MCF 10A (cell line): Measurements from ENCODE around the gene EXD3. TPM values are rescaled to one million over a fixed set of nuclear protein-coding genes. Genes with fewer than 3 reads are reported as not detected.

Experiments used
- BruUV-seq: library from RNA; stranded (reverse); fragments of 400-500 nt; replicated peaks from 2 replicates; lab custom pipeline; 2021; lab: Mats Ljungman, UMichigan
- CTCF ChIA-PET: fragments of 300-600 bp; sonication (Branson Sonifier 250); formaldehyde crosslinking; extraction: SDS; loops from one replicate; lab custom pipeline; 2021; ENCODE audit warnings: antibody characterized with exemption, inconsistent platforms; lab: Yijun Ruan, JAX
- POLR2A ChIA-PET: fragments of 300-600, 350-650 bp; sonication (Branson Sonifier 250); formaldehyde crosslinking; extraction: SDS; loops from one replicate; lab custom pipeline; 2020; ENCODE audit warnings: antibody characterized with exemption, inconsistent platforms; lab: Yijun Ruan, JAX
- DNase-seq: peaks from one replicate; pipeline ENCODE4 v3.0.0-alpha.2; 2018; ENCODE audit not compliant: unreplicated experiment
- H3K27ac Mint-ChIP-seq: one replicate; pipeline ENCODE4 v1.8.0; 2022; ENCODE audit warnings: mild to moderate bottlenecking, low read depth, mixed read lengths; ENCODE audit not compliant: unreplicated experiment
- H3K27me3 Mint-ChIP-seq: one replicate; pipeline ENCODE4 v1.8.0; 2022; ENCODE audit warnings: mixed read lengths; ENCODE audit not compliant: insufficient read depth, unreplicated experiment
- H3K36me3 Mint-ChIP-seq: one replicate; pipeline ENCODE4 v1.8.0; 2022; ENCODE audit warnings: mild to moderate bottlenecking, moderate library complexity, mixed read lengths; ENCODE audit not compliant: insufficient read depth, unreplicated experiment
- H3K4me1 Mint-ChIP-seq: one replicate; pipeline ENCODE4 v1.8.0; 2022; ENCODE audit warnings: mixed read lengths; ENCODE audit not compliant: insufficient read depth, unreplicated experiment
- H3K4me3 Mint-ChIP-seq: one replicate; pipeline ENCODE4 v1.8.0; 2022; ENCODE audit warnings: mild to moderate bottlenecking, moderate library complexity, mixed read lengths; ENCODE audit not compliant: unreplicated experiment
- H3K9me3 Mint-ChIP-seq: one replicate; pipeline ENCODE4 v1.8.0; 2022; ENCODE audit warnings: mixed read lengths; ENCODE audit not compliant: unreplicated experiment
- CTCF ChIP-seq: fragments of 200-600 bp; IDR thresholded peaks from one replicate; pipeline ENCODE4 v1.8.0; 2022; ENCODE audit warnings: antibody characterized with exemption, mild to moderate bottlenecking; ENCODE audit not compliant: unreplicated experiment
- intact Hi-C: fragments of 100-400 bp; cut with micrococcal nuclease; formaldehyde crosslinking; loops from 2 replicates; pipeline ENCODE4 v1.14.1; 2022
- total RNA-seq: library from RNA; stranded (reverse); gene quantifications from 2 replicates; pipeline ENCODE4 v1.2.3, GENCODE V29; 2022

EXD3 gene
- total RNA-seq, 1 experiment from 2014 or later = 17.1 TPM

DNA sequence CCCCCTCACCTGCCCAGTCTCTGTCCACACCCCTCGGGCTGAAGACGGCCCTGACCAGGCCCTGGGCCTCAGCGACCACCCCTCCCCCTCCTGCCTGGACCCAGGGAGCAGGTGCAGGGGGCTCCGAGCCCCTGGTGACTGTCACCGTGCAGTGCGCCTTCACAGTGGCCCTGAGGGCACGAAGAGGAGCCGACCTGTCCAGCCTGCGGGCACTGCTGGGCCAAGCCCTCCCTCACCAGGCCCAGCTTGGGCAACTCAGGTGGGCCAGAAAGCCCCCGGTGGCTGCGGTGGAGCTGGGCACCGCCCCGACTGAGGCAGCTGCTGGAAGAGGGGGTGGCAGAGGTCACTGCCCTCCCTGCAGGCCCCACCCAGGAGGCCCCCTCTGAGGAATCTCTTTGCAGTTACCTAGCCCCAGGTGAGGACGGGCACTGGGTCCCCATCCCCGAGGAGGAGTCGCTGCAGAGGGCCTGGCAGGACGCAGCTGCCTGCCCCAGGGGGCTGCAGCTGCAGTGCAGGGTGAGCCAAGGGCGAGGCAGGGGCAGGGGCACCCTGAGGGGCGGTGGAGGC, 10.5 kb upstream of the EXD3 start:
- TF ChIP-seq CTCF = no peak
- Mint-ChIP-seq H3K9me3 (no peaks in the 10 kb centered on the region), H3K27me3 (no peaks in the 10 kb centered on the region), H3K4me1 (no peaks in the 10 kb centered on the region), H3K27ac (no peak overlapping the region), H3K36me3 (peaks cover 8% of the 10 kb centered on the region), H3K4me3 (no peak overlapping the region)
- CTCF ChIA-PET = interaction anchor here (0.6 kb wide), 2 partner anchors 12 to 1639 kb away, joined by 3 read pairs; no protein-coding TSS in a partner anchor
- intact Hi-C loops = no loop called here
- POLR2A ChIA-PET = interaction anchor here (3.3 kb wide), 1 partner anchor 10 kb away, joined by 14 read pairs; the partner anchor contains the start of gene ENTPD8
- DNase-seq = no peak
- BruUV-seq = no TSS peak

DNA sequence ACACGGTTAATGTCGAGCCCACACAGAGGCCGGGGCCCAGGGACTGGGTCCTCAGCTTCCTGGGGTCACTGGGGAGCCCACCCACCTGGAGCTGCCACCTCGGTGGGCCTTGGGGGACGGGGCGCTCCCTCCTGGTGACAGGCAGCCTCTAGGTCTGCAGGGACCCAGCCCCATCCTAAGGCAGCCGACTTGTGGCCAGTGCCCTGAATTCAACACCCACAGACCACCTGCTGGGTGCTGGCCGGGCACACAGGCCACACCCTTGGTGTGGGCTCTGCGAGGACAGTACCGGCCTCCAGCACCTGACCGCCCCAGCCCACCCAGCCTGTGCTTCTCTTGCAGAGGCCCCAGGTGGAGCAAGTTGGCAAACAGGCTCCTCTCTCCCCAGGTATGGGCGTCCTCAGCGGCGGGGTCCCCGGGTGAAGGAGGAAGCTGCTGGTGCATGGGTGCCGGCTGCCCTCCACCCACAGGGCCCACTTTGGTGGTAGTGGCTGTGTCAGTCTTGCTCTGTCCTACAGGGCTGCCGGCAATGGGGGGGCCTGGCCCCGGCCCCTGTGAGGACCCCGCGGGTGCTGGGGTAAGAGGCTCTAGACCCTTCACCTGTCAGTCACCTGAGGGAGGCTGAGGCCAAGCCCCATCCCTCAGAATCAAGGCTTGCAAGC, 9.9 kb upstream of the EXD3 start:
- DNase-seq = no peak
- TF ChIP-seq CTCF = no peak
- no peaks in the 10 kb centered on the region for H3K4me1 Mint-ChIP-seq
- POLR2A ChIA-PET = interaction anchor here (3.3 kb wide), 1 partner anchor 10 kb away, joined by 14 read pairs; the partner anchor contains the start of gene ENTPD8
- no peak overlapping the region for H3K27ac Mint-ChIP-seq
- CTCF ChIA-PET = interaction anchor here (0.6 to 0.7 kb wide), 2 partner anchors 9 to 12 kb away, joined by 3 to 4 read pairs; partner anchors contain the start of gene ENTPD8
- H3K9me3 Mint-ChIP-seq = no peaks in the 10 kb centered on the region
- intact Hi-C loops = no loop called here
- peaks cover 8% of the 10 kb centered on the region for H3K36me3 Mint-ChIP-seq
- no peaks in the 10 kb centered on the region for H3K27me3 Mint-ChIP-seq
- no peak overlapping the region for H3K4me3 Mint-ChIP-seq
- BruUV-seq = no TSS peak

DNA sequence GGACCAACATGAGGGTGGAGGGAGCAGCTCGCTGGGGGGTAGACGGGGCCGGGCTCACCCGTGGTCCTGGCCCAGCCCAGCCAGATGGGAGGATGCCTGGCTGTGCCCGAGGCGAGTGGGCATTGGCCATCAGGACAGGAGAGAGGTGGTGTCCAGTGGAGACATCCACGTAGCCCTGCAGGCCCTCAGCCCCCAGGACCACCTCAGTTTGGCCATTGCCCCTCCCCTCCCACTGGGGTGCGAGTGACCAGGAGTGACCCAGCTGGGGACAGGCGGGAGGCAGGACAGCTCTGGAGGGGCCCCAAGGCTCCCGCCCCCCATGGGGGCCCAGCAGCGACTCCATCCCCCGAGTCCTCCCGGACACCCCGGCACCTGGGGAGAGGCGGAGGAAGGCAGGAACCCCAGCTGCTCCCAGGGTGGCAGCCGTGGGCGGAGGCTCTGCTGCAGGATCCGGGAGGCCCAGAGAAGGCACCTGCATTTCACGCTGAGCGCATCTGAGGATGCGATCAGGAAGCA, 8.5 kb upstream of the EXD3 start:
- Mint-ChIP-seq H3K27me3 (no peaks in the 10 kb centered on the region), H3K36me3 (peaks cover 8% of the 10 kb centered on the region), H3K9me3 (no peaks in the 10 kb centered on the region), H3K4me1 (no peaks in the 10 kb centered on the region), H3K27ac (no peak overlapping the region), H3K4me3 (no peak overlapping the region)
- DNase-seq = no peak
- ChIA-PET CTCF (interaction anchor here (0.8 kb wide), 1 partner anchor 9 kb away, joined by 3 read pairs; the partner anchor contains the start of gene EXD3), POLR2A (interaction anchor here (0.7 to 3.3 kb wide), 2 partner anchors 9 to 11 kb away, joined by 3 to 14 read pairs; partner anchors contain the start of genes ENTPD8, EXD3 and NOXA1)
- TF ChIP-seq CTCF = no peak
- no TSS peak for BruUV-seq
- intact Hi-C loops = no loop called here
